Osteoblast (primary cell): Measurements from ENCODE around the gene AHI1. TPM values are rescaled to one million over a fixed set of nuclear protein-coding genes. Genes with fewer than 3 reads are reported as not detected.
A peak's percentile ranks its signal among the peaks of the same experiment; 100 is the strongest.

Source experiments
- DNase-seq: peaks from one replicate; pipeline ENCODE4 v3.0.0; 2011; ENCODE audit warnings: low spot score, mixed read lengths; ENCODE audit not compliant: insufficient read length; ENCODE audit errors: missing footprints
- H2AFZ ChIP-seq: 2 replicates; pipeline ENCODE4 v1.6.0; 2011; ENCODE audit warnings: mild to moderate bottlenecking, low read length
- H3K27ac ChIP-seq: 2 replicates; pipeline ENCODE4 v1.5.1; 2011; ENCODE audit warnings: mild to moderate bottlenecking, low read depth, low read length, moderate library complexity
- H3K27me3 ChIP-seq: 2 replicates; pipeline ENCODE4 v1.6.0; 2012; ENCODE audit warnings: mild to moderate bottlenecking, control low read depth, inconsistent platforms, low read length, moderate library complexity; ENCODE audit not compliant: insufficient read depth
- H3K36me3 ChIP-seq: 2 replicates; pipeline ENCODE4 v1.5.1; 2011; ENCODE audit warnings: mild to moderate bottlenecking, low read length, control low read depth, moderate library complexity; ENCODE audit not compliant: insufficient read depth
- H3K4me1 ChIP-seq: 2 replicates; pipeline ENCODE4 v1.5.1; 2011; ENCODE audit warnings: mild to moderate bottlenecking, low read length, control low read depth, moderate library complexity; ENCODE audit not compliant: insufficient read depth
- H3K4me2 ChIP-seq: 2 replicates; pipeline ENCODE4 v1.6.0; 2011; ENCODE audit warnings: mild to moderate bottlenecking, low read length; ENCODE audit not compliant: insufficient read depth
- H3K4me3 ChIP-seq: fragments of 200-600 bp; sonication (generic); 3 replicates; pipeline ENCODE4 v1.5.1; 2012; ENCODE audit warnings: mild to moderate bottlenecking, low read length, inconsistent platforms; ENCODE audit not compliant: insufficient read depth
- H3K79me2 ChIP-seq: 2 replicates; pipeline ENCODE4 v1.6.0; 2012; ENCODE audit warnings: mild to moderate bottlenecking, low read length, control low read depth, inconsistent platforms; ENCODE audit not compliant: insufficient read depth
- H3K9me3 ChIP-seq: 2 replicates; pipeline ENCODE4 v1.5.1; 2011; ENCODE audit warnings: low read depth, low read length, control low read depth
- H4K20me1 ChIP-seq: 2 replicates; pipeline ENCODE4 v1.6.0; 2012; ENCODE audit warnings: mild to moderate bottlenecking, low read length, control low read depth; ENCODE audit not compliant: insufficient read depth
- small RNA-seq: library from RNA; depleted of rRNA; stranded (forward); fragments of <200 nt; gene quantifications from one replicate; pipeline ENCODE3, GENCODE V24; 2012
- total RNA-seq: library from RNA; depleted of rRNA; stranded (reverse); fragments of >200 nt; gene quantifications from 2 replicates; pipeline ENCODE4 v1.2.3, GENCODE V29; 2012
- TF ChIP-seq, protein P1 (sequence below): IDR thresholded peaks from 2 replicates; pipeline ENCODE4 v1.5.1; 2011; ENCODE audit warnings: mild to moderate bottlenecking, low read depth, low read length, moderate library complexity; ENCODE audit errors: extremely low read depth

The AHI1 gene
- total RNA-seq, 1 donor, result 50.3 TPM

DNA sequence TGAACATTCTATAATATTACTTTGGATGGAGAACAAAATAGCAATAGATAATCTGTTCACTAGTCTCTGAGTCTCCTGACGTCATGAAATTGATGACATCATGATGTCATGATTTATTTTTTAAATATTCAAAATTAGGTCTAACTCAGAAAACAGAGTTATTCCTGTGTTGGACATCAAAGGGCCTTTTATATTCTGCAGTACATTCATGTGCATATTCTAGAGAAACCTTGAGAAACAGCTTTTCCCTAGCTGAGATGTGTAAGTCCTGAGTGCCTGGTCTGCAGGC lies 263.1 kb downstream of the AHI1 start:
- no peak overlapping the region for H2AFZ ChIP-seq
- H3K27me3 ChIP-seq, result no peaks in the 10 kb centered on the region
- H3K9me3 ChIP-seq, result no peaks in the 10 kb centered on the region
- TF ChIP-seq, protein P1, sequence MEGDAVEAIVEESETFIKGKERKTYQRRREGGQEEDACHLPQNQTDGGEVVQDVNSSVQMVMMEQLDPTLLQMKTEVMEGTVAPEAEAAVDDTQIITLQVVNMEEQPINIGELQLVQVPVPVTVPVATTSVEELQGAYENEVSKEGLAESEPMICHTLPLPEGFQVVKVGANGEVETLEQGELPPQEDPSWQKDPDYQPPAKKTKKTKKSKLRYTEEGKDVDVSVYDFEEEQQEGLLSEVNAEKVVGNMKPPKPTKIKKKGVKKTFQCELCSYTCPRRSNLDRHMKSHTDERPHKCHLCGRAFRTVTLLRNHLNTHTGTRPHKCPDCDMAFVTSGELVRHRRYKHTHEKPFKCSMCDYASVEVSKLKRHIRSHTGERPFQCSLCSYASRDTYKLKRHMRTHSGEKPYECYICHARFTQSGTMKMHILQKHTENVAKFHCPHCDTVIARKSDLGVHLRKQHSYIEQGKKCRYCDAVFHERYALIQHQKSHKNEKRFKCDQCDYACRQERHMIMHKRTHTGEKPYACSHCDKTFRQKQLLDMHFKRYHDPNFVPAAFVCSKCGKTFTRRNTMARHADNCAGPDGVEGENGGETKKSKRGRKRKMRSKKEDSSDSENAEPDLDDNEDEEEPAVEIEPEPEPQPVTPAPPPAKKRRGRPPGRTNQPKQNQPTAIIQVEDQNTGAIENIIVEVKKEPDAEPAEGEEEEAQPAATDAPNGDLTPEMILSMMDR, result no peak
- no peaks in the 10 kb centered on the region for H4K20me1 ChIP-seq
- no peak for DNase-seq
- H3K4me2 ChIP-seq, result no peak overlapping the region
- H3K4me3 ChIP-seq, result no peak overlapping the region
- no peaks in the 10 kb centered on the region for H3K36me3 ChIP-seq
- H3K27ac ChIP-seq, result no peak overlapping the region
- H3K4me1 ChIP-seq, result peaks cover 13% of the 10 kb centered on the region
- no peaks in the 10 kb centered on the region for H3K79me2 ChIP-seq

DNA sequence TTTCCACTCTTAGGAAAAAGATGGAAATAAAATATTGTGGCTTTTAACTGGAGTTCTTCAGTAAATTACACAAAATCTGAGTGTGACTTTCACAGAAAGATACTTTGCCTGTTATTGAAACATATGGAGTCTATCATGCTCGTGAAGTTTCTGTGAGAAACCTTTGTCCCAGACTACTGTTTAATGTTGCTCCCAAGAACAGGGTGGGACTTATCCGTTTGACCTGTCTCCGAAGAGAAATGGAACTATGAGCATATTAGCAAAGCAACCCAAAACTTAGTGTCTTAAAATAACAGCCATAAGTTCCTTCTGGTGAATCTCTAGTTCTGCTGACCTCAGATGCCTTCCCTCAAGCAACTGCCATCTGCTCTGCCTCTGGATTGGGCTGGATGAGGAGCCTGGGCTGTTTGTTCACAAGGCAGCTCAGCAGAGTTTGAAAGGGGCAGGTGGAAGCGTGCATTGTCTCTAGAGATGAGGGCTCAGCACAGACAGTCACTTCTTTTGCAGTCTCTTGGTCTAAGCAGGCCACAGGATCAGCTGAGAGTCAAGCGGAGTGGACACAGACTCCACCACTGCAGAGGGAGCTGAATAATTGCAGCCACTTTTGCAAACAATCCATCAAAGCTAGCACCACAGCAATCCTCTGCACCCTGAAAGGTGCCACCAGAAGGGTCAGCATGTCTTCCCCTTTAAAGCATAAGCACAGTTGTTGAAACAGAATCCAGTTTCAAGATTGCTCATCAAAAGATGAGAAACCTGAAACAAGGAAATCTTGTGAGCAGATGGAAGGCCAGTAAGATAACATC lies 263.7 kb downstream of the AHI1 start:
- Histone ChIP-seq H3K4me1 (peaks cover 13% of the 10 kb centered on the region), H2AFZ (peak overlapping the region; percentile 35)
- DNase-seq, result no peak

More for the DNA sequence above, 263.7 kb downstream of the AHI1 start:
- TF ChIP-seq, protein P1, result no peak
- Histone ChIP-seq H3K4me3 (no peak overlapping the region), H3K27ac (no peak overlapping the region), H4K20me1 (no peaks in the 10 kb centered on the region), H3K79me2 (no peaks in the 10 kb centered on the region), H3K36me3 (no peaks in the 10 kb centered on the region), H3K27me3 (no peaks in the 10 kb centered on the region), H3K9me3 (no peaks in the 10 kb centered on the region), H3K4me2 (no peak overlapping the region)

Small RNA genes within 50 kb of the gene (small RNA-seq; reads per million reads assigned to genes)
- not detected for gene MIR548A2
- gene RF00019, result not detected
